K562 (cell line): ENCODE measurements around the gene FAM72B. TPM values are rescaled to one million over a fixed set of nuclear protein-coding genes. Genes with fewer than 3 reads are reported as not detected.
"Not testable (repeated sequence)": the region's sequence is repeated elsewhere in the genome, so short reads cannot be mapped to it uniquely, and the experiment has no call there.

Experiments used
- ATAC-seq: fragments of 200-7000 bp; cut with Tn5 transposase; 3 replicates; pipeline ENCODE4 v1.9.1; 2020; ENCODE audit warnings: moderate library complexity
- BruUV-seq: library from RNA; stranded (reverse); fragments of 400-500 nt; replicated peaks from 2 replicates; lab custom pipeline; 2021; lab: Mats Ljungman, UMichigan
- CTCF ChIA-PET: fragments of 300-600 bp; formaldehyde crosslinking; extraction: SDS; loops from one replicate; lab custom pipeline; 2021; ENCODE audit warnings: low intra/inter-chr PET ratio; lab: Yijun Ruan, JAX
- POLR2A ChIA-PET: fragments of 300-600, 350-650 bp; sonication (Branson Sonifier 250); formaldehyde crosslinking; extraction: SDS; loops from one replicate; lab custom pipeline; 2021; ENCODE audit warnings: antibody characterized with exemption, inconsistent platforms; lab: Yijun Ruan, JAX
- DNase-seq, 4 experiments: peaks; one replicate each; pipeline versions ENCODE4 v3.0.0 to v3.0.0-alpha.2; 2011 to 2018; ENCODE audit warnings: low spot score in 3 of 4, mixed read lengths in 3 of 4; ENCODE audit errors: extremely low read depth in 1 of 4
- FAIRE-seq: peaks from 2 replicates; lab custom pipeline; 2011; peaks lifted over from hg19 to GRCh38; lab: Jason Lieb, UNC
- H2AFZ ChIP-seq: 2 replicates; pipeline ENCODE4 v1.6.0; 2011; ENCODE audit warnings: low read depth, low read length, control low read depth, inconsistent platforms
- H3K27ac ChIP-seq: fragments of 200-600 bp; 3 replicates; pipeline ENCODE4 v1.8.0; 2011; ENCODE audit warnings: low read depth, mild to moderate bottlenecking, control low read depth, inconsistent platforms, low read length, moderate library complexity, mixed read lengths; ENCODE audit errors: extremely low read depth
- H3K27me3 ChIP-seq, 2 experiments: fragments of 300-600 bp in 1 of 2; 2 replicates in 1 of 2; 3 replicates in 1 of 2; pipeline versions ENCODE4 v1.6.0 to v1.8.0; 2011; ENCODE audit warnings: inconsistent platforms in 2 of 2, low read length in 2 of 2, mild to moderate bottlenecking in 1 of 2, mixed read lengths in 1 of 2, moderate library complexity in 1 of 2; ENCODE audit not compliant: control insufficient read depth in 2 of 2, insufficient read depth in 2 of 2
- H3K36me3 ChIP-seq: fragments of 300-600 bp; 3 replicates; pipeline ENCODE4 v1.8.0; 2011; ENCODE audit warnings: mild to moderate bottlenecking, low read length, inconsistent platforms; ENCODE audit not compliant: control insufficient read depth, insufficient read depth
- H3K4me1 ChIP-seq, 2 experiments: fragments of 200-600 bp in 1 of 2; replicated peaks in 1 of 2; 2 replicates in 1 of 2; 3 replicates in 1 of 2; pipeline versions ENCODE4 v1.5.1 to v1.8.0; 2011; ENCODE audit warnings: inconsistent platforms in 2 of 2, low read length in 2 of 2, mild to moderate bottlenecking in 1 of 2, mixed read lengths in 1 of 2, moderate library complexity in 1 of 2; ENCODE audit not compliant: control insufficient read depth in 2 of 2, insufficient read depth in 2 of 2
- H3K4me2 ChIP-seq: 2 replicates; pipeline ENCODE4 v1.6.1; 2011; ENCODE audit warnings: low read length, control low read depth, inconsistent platforms, mixed read lengths; ENCODE audit not compliant: insufficient read depth
- H3K4me3 ChIP-seq: fragments of 200-600 bp; sonication (generic), shearing (Covaris generic); 2 replicates; pipeline ENCODE4 v1.5.1; 2016; ENCODE audit warnings: control low read depth, inconsistent platforms
- H3K79me2 ChIP-seq: fragments of 200-600 bp; 3 replicates; pipeline ENCODE4 v1.8.0; 2011; ENCODE audit warnings: low read length, inconsistent platforms; ENCODE audit not compliant: control insufficient read depth, insufficient read depth
- H3K9ac ChIP-seq, 2 experiments: 2 replicates each; pipeline versions ENCODE4 v1.6.0 to v1.6.1; 2011; ENCODE audit warnings: low read depth in 2 of 2, low read length in 2 of 2, control low read depth in 1 of 2, inconsistent platforms in 1 of 2, mild to moderate bottlenecking in 1 of 2, mixed read lengths in 1 of 2; ENCODE audit not compliant: insufficient read depth in 1 of 2
- H3K9me1 ChIP-seq: one replicate; pipeline ENCODE4 v1.6.0; 2011; ENCODE audit warnings: inconsistent platforms, mild to moderate bottlenecking, low read length, moderate library complexity; ENCODE audit not compliant: control insufficient read depth, insufficient read depth
- H3K9me3 ChIP-seq: replicated peaks from 2 replicates; pipeline ENCODE4 v1.5.1; 2011; ENCODE audit warnings: low read depth, low read length, inconsistent platforms; ENCODE audit not compliant: control insufficient read depth, insufficient read depth
- H4K20me1 ChIP-seq: replicated peaks from 2 replicates; pipeline ENCODE4 v1.6.1; 2011; ENCODE audit warnings: low read length, inconsistent platforms, mixed read lengths; ENCODE audit not compliant: control insufficient read depth, insufficient read depth
- PHF8 ChIP-seq: fragments of 200-600 bp; sonication (generic); IDR thresholded peaks from 2 replicates; pipeline ENCODE4 v1.6.1; 2012; ENCODE audit warnings: mixed run types, mild to moderate bottlenecking, inconsistent platforms, low read length, moderate library complexity, borderline replicate concordance
- POLR2G ChIP-seq: fragments of 200-400 bp; formaldehyde crosslinking; IDR thresholded peaks from 2 replicates; pipeline ENCODE4 v1.6.1; 2017; ENCODE audit warnings: low read depth, mild to moderate bottlenecking, antibody characterized with exemption, low read length, moderate library complexity
- RBFOX2 ChIP-seq: fragments of 200-400 bp; formaldehyde crosslinking; IDR thresholded peaks from 2 replicates; pipeline ENCODE4 v1.6.1; 2017; ENCODE audit warnings: low read depth, mild to moderate bottlenecking, low read length, moderate library complexity
- WGBS: fragments of 100-300 bp; shearing (Covaris generic); methylation state at CpG from one replicate; pipeline ENCODE4 v1.1.6; 2016; ENCODE audit warnings: low coverage, mixed read lengths; ENCODE audit not compliant: insufficient coverage; ENCODE audit errors: missing lambda C conversion rate; 5-methylcytosine and 5-hydroxymethylcytosine counted together
- in situ Hi-C: fragments of 300-500 bp; cut with MboI; formaldehyde crosslinking; loops from 4 replicates; pipeline ENCODE4 v1.15.0; 2018; ENCODE audit warnings: inconsistent platforms, mixed read lengths
- intact Hi-C: fragments of 100-400 bp; cut with micrococcal nuclease; formaldehyde crosslinking; loops from 2 replicates; pipeline ENCODE4 v1.14.2; 2022
- polyA plus RNA-seq, 8 experiments: library from polyadenylated mRNA; depleted of rRNA in 4 of 8; stranded (reverse) in 5 of 8; unstranded in 3 of 8; fragments of >200 nt; fragmentation: Nextera tagmentation in 2 of 8; fragmentation: Illumina TruSeq in 1 of 8; extraction: Ambion mirVana in 2 of 8; extraction: Trizol in 1 of 8; gene quantifications; 2 replicates each; pipeline versions ENCODE4 v1.2.1 to v1.2.3, GENCODE V29; 2011 to 2014; ENCODE audit warnings: inconsistent platforms in 1 of 8, missing spikeins in 1 of 8
- total RNA-seq, 7 experiments: library from RNA; depleted of rRNA in 6 of 7; stranded (reverse); fragments of >200 nt in 6 of 7; fragmentation: Illumina TruSeq in 2 of 7; extraction: Trizol in 2 of 7; gene quantifications; 2 replicates each; pipeline versions ENCODE4 v1.2.1 to v1.2.3, GENCODE V29; 2011 to 2021; ENCODE audit warnings: low replicate concordance in 1 of 7

FAM72B gene
- total and polyA plus RNA-seq, 9 of the 15 experiments (the other 6 are each of a cell fraction or from before 2014, with no cell fraction given) = 11.8 to 61.7 (median 31.5) TPM

- ATAC-seq, H3K4me3 ChIP-seq, FAIRE-seq, BruUV-seq, intact Hi-C loops, H4K20me1 ChIP-seq, H3K9me1 ChIP-seq, H2AFZ ChIP-seq, DNase-seq, H3K27me3 ChIP-seq, H3K4me1 ChIP-seq, CTCF ChIA-PET, H3K27ac ChIP-seq, H3K79me2 ChIP-seq, H3K9me3 ChIP-seq, POLR2A ChIA-PET, H3K36me3 ChIP-seq, H3K4me2 ChIP-seq, H3K9ac ChIP-seq, in situ Hi-C loops: not testable (repeated sequence)
- WGBS = 0% methylated on average over 2 of the region's 20 CpGs
These were observed 2.1 kb upstream of the FAM72B start for GRCh38 chr1:121186191-121186590.

DNA sequence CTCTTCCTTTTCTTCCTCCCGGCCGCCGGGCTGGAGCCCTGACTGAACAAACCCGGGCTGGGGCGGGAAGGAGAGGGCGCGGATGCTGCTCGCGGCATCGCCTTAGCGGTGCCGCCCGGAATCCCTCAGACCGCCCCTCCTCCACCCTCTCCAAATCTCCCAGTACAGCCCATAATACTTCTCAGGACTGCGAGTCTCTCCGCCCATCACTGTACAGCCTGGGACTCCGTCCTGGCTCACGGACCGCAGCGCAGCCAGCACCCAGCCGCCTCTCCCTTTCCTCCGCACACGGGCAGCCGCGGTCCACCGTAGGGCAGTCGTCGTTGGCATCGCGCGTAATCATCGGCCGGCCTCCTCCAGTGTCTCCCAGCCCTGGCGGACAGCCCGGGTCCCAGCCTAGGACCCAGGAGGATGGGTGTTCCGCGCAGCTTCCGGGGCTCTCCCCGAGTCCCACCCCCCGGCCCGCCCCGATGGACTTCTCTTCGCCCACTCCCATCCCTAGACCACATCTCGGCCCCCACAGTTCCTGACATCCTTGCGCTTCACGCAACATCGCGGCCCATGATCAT is 1.1 kb upstream of the FAM72B start:
- H3K9me3 ChIP-seq, in situ Hi-C loops, H3K27me3 ChIP-seq, H2AFZ ChIP-seq, H4K20me1 ChIP-seq, CTCF ChIA-PET, H3K36me3 ChIP-seq, POLR2A ChIA-PET, DNase-seq, intact Hi-C loops, FAIRE-seq, H3K9me1 ChIP-seq, H3K79me2 ChIP-seq, H3K4me1 ChIP-seq: not testable (repeated sequence)
- TSS peak; percentile 45 for BruUV-seq
- Histone ChIP-seq H3K4me3 (peak overlapping the region; percentile 49), H3K9ac (peak overlapping the region in 1 of 2 experiments; percentile 71; a peak in 1 of 4 replicates), H3K4me2 (peak overlapping the region; percentile 49; the same call in 1 of the 2 replicates), H3K27ac (peak overlapping the region; percentile 43)
- WGBS = no CpG with 5 or more reads among the region's 48 CpGs
- TF ChIP-seq POLR2G (peak; percentile 55; the same call in 1 of the 2 replicates), RBFOX2 (peak; percentile 41; the same call in 1 of the 2 replicates), PHF8 (peak; percentile 8; the same call in 1 of the 2 replicates)
- peak; percentile 43 for ATAC-seq
